ENCODE data around the gene RPP14. TPM values are rescaled to one million over a fixed set of nuclear protein-coding genes. Genes with fewer than 3 reads are reported as not detected.

Gene RPP14
- total RNA-seq, 1 experiment from 2014 or later, result 7.6 TPM

GRCh38 chr3:58356054-58356453 lies 50.0 kb downstream of the RPP14 start:
- peak overlapping the region; percentile 74 for H3K9ac ChIP-seq (ENCODE audit: low read length)
- H3K27me3 ChIP-seq (ENCODE audit: low read length), result no peaks in the 10 kb centered on the region
- H3K9me3 ChIP-seq (ENCODE audit: low read length), result no peaks in the 10 kb centered on the region
- peaks cover 100% of the 10 kb centered on the region for H3K79me2 ChIP-seq (ENCODE audit: low read length)
- peak; percentile 77 for DNase-seq
- H3K27ac ChIP-seq (ENCODE audit: low read length), result peak overlapping the region; percentile 100
- peak overlapping the region; percentile 44; the same call in 1 of the 2 replicates for H3K4me3 ChIP-seq (ENCODE audit: low read length)
- H3K4me1 ChIP-seq (ENCODE audit: low read length), result peaks cover 97% of the 10 kb centered on the region
- H3K4me2 ChIP-seq (ENCODE audit: low read depth, low read length, poor library complexity, severe bottlenecking), result peak overlapping the region; percentile 95
- peaks cover 29% of the 10 kb centered on the region; the same call in 1 of the 2 replicates for H3K36me3 ChIP-seq (ENCODE audit: insufficient read depth, low read length)
- H3K9me2 ChIP-seq (replicated peaks; ENCODE audit: insufficient read depth, low read length), result no peaks in the 10 kb centered on the region
- H2AFZ ChIP-seq (ENCODE audit: low read length), result no peak overlapping the region
- H4K20me1 ChIP-seq (ENCODE audit: insufficient read depth, low read depth, low read length), result peaks cover 15% of the 10 kb centered on the region; the same call in 1 of the 2 replicates

GRCh38 chr3:58357402-58357801 lies 51.4 kb downstream of the RPP14 start:
- Histone ChIP-seq H4K20me1 (ENCODE audit: insufficient read depth, low read depth, low read length) (peaks cover 21% of the 10 kb centered on the region; the same call in 1 of the 2 replicates), H3K36me3 (ENCODE audit: insufficient read depth, low read length) (peaks cover 23% of the 10 kb centered on the region; the same call in 1 of the 2 replicates), H3K27me3 (ENCODE audit: low read length) (no peaks in the 10 kb centered on the region), H2AFZ (ENCODE audit: low read length) (no peak overlapping the region), H3K4me1 (ENCODE audit: low read length) (peaks cover 97% of the 10 kb centered on the region), H3K27ac (ENCODE audit: low read length) (peak overlapping the region; percentile 100), H3K4me2 (ENCODE audit: low read depth, low read length, poor library complexity, severe bottlenecking) (no peak overlapping the region), H3K9ac (ENCODE audit: low read length) (no peak overlapping the region), H3K4me3 (ENCODE audit: low read length) (no peak overlapping the region), H3K9me3 (ENCODE audit: low read length) (no peaks in the 10 kb centered on the region), H3K79me2 (ENCODE audit: low read length) (peaks cover 100% of the 10 kb centered on the region), H3K9me2 (replicated peaks; ENCODE audit: insufficient read depth, low read length) (no peaks in the 10 kb centered on the region)
- DNase-seq, result no peak

GRCh38 chr3:58358092-58358491 lies 52.0 kb downstream of the RPP14 start:
- Histone ChIP-seq H3K79me2 (ENCODE audit: low read length) (peaks cover 100% of the 10 kb centered on the region), H3K36me3 (ENCODE audit: insufficient read depth, low read length) (peaks cover 25% of the 10 kb centered on the region; the same call in 1 of the 2 replicates), H3K4me2 (ENCODE audit: low read depth, low read length, poor library complexity, severe bottlenecking) (no peak overlapping the region), H3K4me1 (ENCODE audit: low read length) (peaks cover 97% of the 10 kb centered on the region), H3K4me3 (ENCODE audit: low read length) (no peak overlapping the region), H3K9ac (ENCODE audit: low read length) (no peak overlapping the region), H4K20me1 (ENCODE audit: insufficient read depth, low read depth, low read length) (peaks cover 21% of the 10 kb centered on the region; the same call in 1 of the 2 replicates), H3K9me3 (ENCODE audit: low read length) (no peaks in the 10 kb centered on the region), H2AFZ (ENCODE audit: low read length) (no peak overlapping the region), H3K9me2 (replicated peaks; ENCODE audit: insufficient read depth, low read length) (no peaks in the 10 kb centered on the region), H3K27ac (ENCODE audit: low read length) (peak overlapping the region; percentile 100), H3K27me3 (ENCODE audit: low read length) (no peaks in the 10 kb centered on the region)
- DNase-seq, result peak; percentile 67

- H3K4me3 ChIP-seq (ENCODE audit: low read length), result no peak overlapping the region
- no peak overlapping the region for H3K9ac ChIP-seq (ENCODE audit: low read length)
- H3K9me2 ChIP-seq (replicated peaks; ENCODE audit: insufficient read depth, low read length), result no peaks in the 10 kb centered on the region
- H3K27ac ChIP-seq (ENCODE audit: low read length), result peak overlapping the region; percentile 100
- peaks cover 97% of the 10 kb centered on the region for H3K4me1 ChIP-seq (ENCODE audit: low read length)
- peaks cover 100% of the 10 kb centered on the region for H3K79me2 ChIP-seq (ENCODE audit: low read length)
- no peak overlapping the region for H3K4me2 ChIP-seq (ENCODE audit: low read depth, low read length, poor library complexity, severe bottlenecking)
- no peaks in the 10 kb centered on the region for H3K9me3 ChIP-seq (ENCODE audit: low read length)
- peaks cover 26% of the 10 kb centered on the region; the same call in 1 of the 2 replicates for H3K36me3 ChIP-seq (ENCODE audit: insufficient read depth, low read length)
- DNase-seq, result no peak
- H2AFZ ChIP-seq (ENCODE audit: low read length), result no peak overlapping the region
- no peaks in the 10 kb centered on the region for H3K27me3 ChIP-seq (ENCODE audit: low read length)
- H4K20me1 ChIP-seq (ENCODE audit: insufficient read depth, low read depth, low read length), result peaks cover 24% of the 10 kb centered on the region; the same call in 1 of the 2 replicates
Measured at GRCh38 chr3:58358808-58359207, 52.8 kb downstream of the RPP14 start.

- Histone ChIP-seq H3K27ac (ENCODE audit: low read length) (peak overlapping the region; percentile 43), H4K20me1 (ENCODE audit: insufficient read depth, low read depth, low read length) (peaks cover 30% of the 10 kb centered on the region; the same call in 1 of the 2 replicates)
Measured at GRCh38 chr3:58359621-58360020, 53.6 kb downstream of the RPP14 start.

GRCh38 chr3:58361866-58362265 lies 55.8 kb downstream of the RPP14 start:
- peaks cover 41% of the 10 kb centered on the region for H3K36me3 ChIP-seq (ENCODE audit: insufficient read depth, low read length)
- H3K4me1 ChIP-seq (ENCODE audit: low read length), result peaks cover 95% of the 10 kb centered on the region
- no peaks in the 10 kb centered on the region for H3K9me2 ChIP-seq (replicated peaks; ENCODE audit: insufficient read depth, low read length)
- peak overlapping the region; percentile 33 for H3K4me2 ChIP-seq (ENCODE audit: low read depth, low read length, poor library complexity, severe bottlenecking)
- peaks cover 49% of the 10 kb centered on the region for H4K20me1 ChIP-seq (ENCODE audit: insufficient read depth, low read depth, low read length)
- H3K9ac ChIP-seq (ENCODE audit: low read length), result no peak overlapping the region
- H3K4me3 ChIP-seq (ENCODE audit: low read length), result no peak overlapping the region
- H3K79me2 ChIP-seq (ENCODE audit: low read length), result peaks cover 100% of the 10 kb centered on the region
- peak overlapping the region; percentile 70 for H3K27ac ChIP-seq (ENCODE audit: low read length)
- peak; percentile 68 for DNase-seq
- no peaks in the 10 kb centered on the region for H3K27me3 ChIP-seq (ENCODE audit: low read length)
- H3K9me3 ChIP-seq (ENCODE audit: low read length), result no peaks in the 10 kb centered on the region
- H2AFZ ChIP-seq (ENCODE audit: low read length), result no peak overlapping the region

More at GRCh38 chr3:58359621-58360020, 53.6 kb downstream of the RPP14 start:
- Histone ChIP-seq H3K9ac (ENCODE audit: low read length) (no peak overlapping the region), H3K79me2 (ENCODE audit: low read length) (peaks cover 100% of the 10 kb centered on the region), H3K4me2 (ENCODE audit: low read depth, low read length, poor library complexity, severe bottlenecking) (no peak overlapping the region), H3K36me3 (ENCODE audit: insufficient read depth, low read length) (peaks cover 26% of the 10 kb centered on the region; the same call in 1 of the 2 replicates), H3K9me3 (ENCODE audit: low read length) (no peaks in the 10 kb centered on the region), H3K4me1 (ENCODE audit: low read length) (peaks cover 97% of the 10 kb centered on the region), H2AFZ (ENCODE audit: low read length) (no peak overlapping the region), H3K4me3 (ENCODE audit: low read length) (no peak overlapping the region), H3K27me3 (ENCODE audit: low read length) (no peaks in the 10 kb centered on the region), H3K9me2 (replicated peaks; ENCODE audit: insufficient read depth, low read length) (no peaks in the 10 kb centered on the region)
- DNase-seq, result no peak

DNA sequence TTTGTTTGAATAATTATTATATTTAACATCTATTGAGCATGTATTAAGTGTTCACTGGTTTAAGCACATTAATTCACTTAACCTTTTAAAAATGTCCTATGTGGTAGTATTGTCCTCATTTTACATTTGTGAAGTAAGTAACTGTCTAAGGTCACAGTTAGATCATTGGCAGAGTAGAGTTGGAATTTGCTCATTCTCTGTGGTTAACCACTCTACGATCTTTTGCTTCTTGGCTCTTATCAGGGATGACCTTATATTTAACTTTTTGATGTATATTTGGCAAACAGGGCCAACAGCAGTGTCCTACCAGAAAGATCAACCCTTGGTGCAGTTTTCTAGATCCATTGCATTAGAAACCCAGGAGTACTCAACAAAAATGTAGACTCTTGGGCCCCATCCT lies 60.7 kb downstream of the RPP14 start:
- H3K9me2 ChIP-seq (replicated peaks; ENCODE audit: insufficient read depth, low read length), result no peaks in the 10 kb centered on the region
- H2AFZ ChIP-seq (ENCODE audit: low read length), result no peak overlapping the region
- no peaks in the 10 kb centered on the region for H3K9me3 ChIP-seq (ENCODE audit: low read length)
- no peak overlapping the region for H3K9ac ChIP-seq (ENCODE audit: low read length)
- H3K4me1 ChIP-seq (ENCODE audit: low read length), result peaks cover 56% of the 10 kb centered on the region
- peaks cover 51% of the 10 kb centered on the region for H3K36me3 ChIP-seq (ENCODE audit: insufficient read depth, low read length)
- H3K27me3 ChIP-seq (ENCODE audit: low read length), result no peaks in the 10 kb centered on the region
- no peak for DNase-seq
- H4K20me1 ChIP-seq (ENCODE audit: insufficient read depth, low read depth, low read length), result peaks cover 44% of the 10 kb centered on the region
- peaks cover 100% of the 10 kb centered on the region for H3K79me2 ChIP-seq (ENCODE audit: low read length)
- peak overlapping the region; percentile 27 for H3K27ac ChIP-seq (ENCODE audit: low read length)
- H3K4me2 ChIP-seq (ENCODE audit: low read depth, low read length, poor library complexity, severe bottlenecking), result no peak overlapping the region
- no peak overlapping the region for H3K4me3 ChIP-seq (ENCODE audit: low read length)

DNA sequence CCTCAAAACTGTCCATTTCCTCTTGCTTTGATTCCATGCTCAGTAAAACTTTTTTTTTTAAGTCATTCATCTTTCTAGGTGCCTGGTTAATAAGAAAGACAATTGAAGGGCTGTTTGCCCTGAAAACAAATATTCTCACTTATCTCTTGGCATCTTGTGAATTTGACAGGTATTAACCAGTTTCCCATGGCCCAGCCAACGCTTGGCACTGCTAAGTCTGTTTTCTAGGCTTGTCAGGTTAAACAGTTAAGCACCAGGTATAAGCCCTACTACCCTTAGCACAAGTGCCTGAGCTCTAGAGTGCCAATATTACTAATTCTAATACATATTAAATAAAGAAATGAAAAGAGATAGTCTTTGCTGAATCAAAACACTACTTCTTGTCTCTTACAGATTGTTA lies 63.0 kb downstream of the RPP14 start:
- Histone ChIP-seq H3K9me3 (ENCODE audit: low read length) (no peaks in the 10 kb centered on the region), H3K4me2 (ENCODE audit: low read depth, low read length, poor library complexity, severe bottlenecking) (no peak overlapping the region), H3K36me3 (ENCODE audit: insufficient read depth, low read length) (peaks cover 40% of the 10 kb centered on the region), H2AFZ (ENCODE audit: low read length) (no peak overlapping the region), H3K27me3 (ENCODE audit: low read length) (no peaks in the 10 kb centered on the region), H3K4me3 (ENCODE audit: low read length) (no peak overlapping the region), H3K79me2 (ENCODE audit: low read length) (peaks cover 97% of the 10 kb centered on the region), H4K20me1 (ENCODE audit: insufficient read depth, low read depth, low read length) (peaks cover 33% of the 10 kb centered on the region), H3K9me2 (replicated peaks; ENCODE audit: insufficient read depth, low read length) (no peaks in the 10 kb centered on the region), H3K4me1 (ENCODE audit: low read length) (peaks cover 35% of the 10 kb centered on the region), H3K27ac (ENCODE audit: low read length) (0 out of 2 replicates have a peak overlapping the region, but pooled peaks have one; percentile 3), H3K9ac (ENCODE audit: low read length) (no peak overlapping the region)
- DNase-seq, result no peak
